GM18502 (cell line): ENCODE data around the gene TECPR1.

Experiments
- ATAC-seq: cut with Tn5 transposase; IDR thresholded peaks from one replicate; pipeline ENCODE4 v1.9.1; 2021; ENCODE audit warnings: mild to moderate bottlenecking; ENCODE audit not compliant: unreplicated experiment, poor library complexity

TECPR1 gene

DNA sequence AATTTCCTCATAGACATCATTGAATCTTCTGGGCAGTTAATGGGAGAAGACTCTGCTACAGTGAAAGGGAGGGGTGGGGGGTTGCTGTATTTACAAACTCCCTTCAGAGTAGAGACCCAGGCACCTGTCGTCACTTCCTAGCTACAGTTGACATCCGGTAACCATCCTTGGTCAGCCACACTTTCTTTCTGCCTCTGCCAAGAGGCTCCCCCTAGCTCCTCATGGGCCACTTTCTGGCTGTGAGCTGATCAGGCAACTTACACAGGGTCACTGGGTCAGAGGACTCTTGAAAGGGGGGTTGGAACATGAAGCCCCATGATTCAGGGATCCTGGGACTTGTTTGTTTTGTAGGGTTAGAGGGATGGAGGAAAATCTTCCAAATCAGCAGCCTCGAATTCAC, 1.2 kb downstream of the TECPR1 start:
- ATAC-seq, result no peak

DNA sequence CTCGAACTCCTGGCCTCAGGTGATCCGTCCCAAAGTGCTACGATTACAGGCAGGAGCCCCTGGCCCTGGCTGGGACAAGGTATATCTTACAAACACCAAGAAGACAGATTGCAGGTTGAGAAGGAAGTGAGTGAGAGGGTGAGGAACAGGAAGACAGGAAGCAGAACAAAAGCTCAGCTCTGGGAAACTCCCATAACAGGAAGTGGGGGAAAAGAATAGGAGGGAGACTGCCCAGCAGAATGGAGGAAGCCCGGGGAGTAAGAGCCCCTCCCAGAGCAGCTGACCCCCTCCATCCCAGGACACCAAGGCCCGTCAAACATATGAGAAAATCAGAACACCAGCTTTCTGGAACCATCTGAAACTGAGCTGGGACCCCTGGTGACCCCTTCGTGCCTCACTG, 2.9 kb downstream of the TECPR1 start:
- ATAC-seq, result no peak

DNA sequence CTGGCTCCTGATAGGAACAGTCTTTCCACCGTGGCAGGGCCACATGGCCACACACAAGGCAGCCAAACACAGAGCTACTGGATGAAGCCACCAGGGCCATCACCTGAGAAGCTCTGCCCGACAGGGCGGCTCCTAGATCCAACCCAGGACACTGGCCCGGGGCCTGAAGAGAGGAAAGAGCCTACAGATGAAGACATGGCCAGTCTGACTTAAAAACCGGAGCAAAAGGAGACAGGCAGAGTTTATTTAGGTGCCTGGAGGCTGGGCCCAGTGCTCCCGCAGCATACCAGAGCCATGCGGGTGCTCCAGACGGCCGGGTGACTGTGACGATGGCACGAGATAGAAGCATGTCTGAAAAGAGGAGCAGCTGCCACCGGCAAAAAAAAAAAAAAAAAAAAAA, 3.9 kb downstream of the TECPR1 start:
- ATAC-seq, result no peak

DNA sequence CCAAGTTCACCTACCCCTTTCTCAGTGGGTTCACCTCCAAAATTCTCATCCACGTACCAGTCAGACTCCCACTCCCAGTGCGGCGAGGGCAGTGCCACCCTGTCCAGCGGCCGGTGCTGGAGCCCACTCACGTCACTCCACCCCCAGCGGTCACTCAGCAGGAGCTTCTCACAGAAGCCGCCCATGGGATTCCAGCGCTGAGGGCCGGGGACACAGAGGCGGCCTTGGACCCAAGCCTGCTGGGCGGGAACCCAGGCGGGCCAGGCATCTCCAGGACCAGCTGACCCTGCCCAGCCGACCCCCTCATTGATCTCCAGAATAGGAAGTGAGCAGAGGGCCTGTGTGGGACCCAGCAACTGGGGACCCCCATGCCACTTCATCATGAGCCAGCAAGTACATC, 7.2 kb downstream of the TECPR1 start:
- ATAC-seq, result no peak

DNA sequence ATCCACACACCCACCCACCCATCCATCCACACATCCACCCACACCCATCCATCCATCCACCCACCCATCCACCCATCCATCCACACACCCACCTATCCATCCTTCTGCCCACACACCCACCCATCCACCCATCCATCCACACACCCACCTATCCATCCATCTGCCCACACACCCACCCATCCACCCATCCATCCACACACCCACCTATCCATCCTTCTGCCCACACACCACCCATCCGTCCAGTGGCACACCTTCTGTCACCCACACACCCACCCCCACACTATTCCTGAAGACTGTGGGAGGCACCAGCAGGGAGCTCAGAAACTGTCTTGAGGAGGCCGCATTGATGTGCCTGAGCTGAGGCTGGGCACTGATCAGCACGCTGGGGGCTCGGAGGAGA, 9.1 kb downstream of the TECPR1 start:
- ATAC-seq, result no peak

DNA sequence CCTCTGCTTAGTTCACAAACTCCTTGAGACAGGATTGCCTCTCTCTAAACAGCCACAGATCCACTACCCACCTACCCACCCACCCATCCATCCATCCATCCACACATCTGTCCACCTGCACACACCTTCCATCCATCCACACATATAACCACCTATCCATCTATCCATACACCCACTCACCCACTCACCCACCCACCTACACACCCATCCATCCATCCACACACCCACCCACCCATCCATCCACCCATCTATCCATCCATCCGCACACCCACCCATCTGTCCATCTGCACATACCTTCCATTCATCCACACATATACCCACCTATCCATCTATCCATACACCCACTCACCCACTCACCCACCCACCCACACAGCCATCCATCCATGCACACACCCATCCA, 9.7 kb downstream of the TECPR1 start:
- no peak for ATAC-seq

DNA sequence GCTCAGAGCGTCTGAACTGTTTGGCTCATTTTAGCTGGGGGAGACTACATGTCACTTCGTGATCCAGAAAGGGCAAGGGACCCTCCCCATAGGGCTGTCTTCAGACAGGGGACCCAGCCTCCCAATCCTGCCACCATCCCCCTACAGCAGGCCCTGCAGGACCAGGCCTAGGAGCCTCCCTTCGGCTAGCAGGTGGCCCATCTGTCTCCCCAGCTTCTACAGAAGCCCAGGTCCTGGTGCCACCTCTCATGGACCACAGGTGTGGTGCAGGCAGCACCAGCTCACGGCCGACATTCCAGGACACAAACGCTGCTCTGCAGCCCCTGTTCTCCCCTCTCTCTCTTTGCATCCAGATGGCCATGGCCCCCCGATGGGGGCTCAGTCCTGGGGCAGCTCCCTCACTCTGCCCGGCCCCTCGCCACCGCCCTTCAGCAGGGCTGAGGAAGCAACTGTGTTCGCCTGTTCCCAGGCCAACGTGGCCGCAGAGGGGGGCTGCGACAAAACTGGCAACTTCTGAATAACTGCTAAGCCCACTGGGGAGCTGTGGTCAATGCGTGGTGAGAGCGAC, 10.3 kb downstream of the TECPR1 start:
- ATAC-seq, result no peak

DNA sequence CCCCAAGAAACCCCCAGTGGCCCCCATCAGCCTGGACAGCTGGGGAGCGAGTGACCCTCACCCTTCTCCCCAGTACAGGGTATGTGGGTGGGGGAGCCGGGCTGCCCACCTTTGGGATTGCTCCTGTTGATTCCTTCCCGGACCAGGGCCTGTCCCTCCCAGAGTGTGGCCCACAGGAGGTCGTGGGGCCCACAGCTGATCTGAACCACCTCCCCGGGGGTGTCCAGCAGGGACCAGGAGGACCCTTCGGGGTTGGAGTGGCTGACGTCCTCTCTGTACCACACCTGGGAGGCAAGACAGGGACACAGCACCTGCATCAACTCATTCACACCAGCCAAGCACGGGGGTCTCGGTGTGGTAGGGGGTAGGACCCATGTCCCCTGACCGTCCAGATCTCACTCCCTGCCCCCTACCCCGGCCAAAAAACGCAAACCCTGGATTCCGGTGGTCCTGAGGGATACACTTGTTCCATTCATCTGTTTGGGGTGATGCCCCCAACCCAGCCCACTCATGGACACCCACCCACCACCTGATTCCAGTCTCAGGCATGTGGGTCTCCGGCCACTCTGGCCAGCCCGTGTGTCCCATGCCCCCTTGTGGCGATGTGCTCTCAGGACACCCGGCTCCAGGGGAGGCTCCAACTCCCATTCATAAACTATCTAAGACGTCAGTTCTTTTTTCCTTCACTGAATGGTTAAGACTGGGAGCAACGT, 10.9 kb downstream of the TECPR1 start:
- no peak for ATAC-seq

DNA sequence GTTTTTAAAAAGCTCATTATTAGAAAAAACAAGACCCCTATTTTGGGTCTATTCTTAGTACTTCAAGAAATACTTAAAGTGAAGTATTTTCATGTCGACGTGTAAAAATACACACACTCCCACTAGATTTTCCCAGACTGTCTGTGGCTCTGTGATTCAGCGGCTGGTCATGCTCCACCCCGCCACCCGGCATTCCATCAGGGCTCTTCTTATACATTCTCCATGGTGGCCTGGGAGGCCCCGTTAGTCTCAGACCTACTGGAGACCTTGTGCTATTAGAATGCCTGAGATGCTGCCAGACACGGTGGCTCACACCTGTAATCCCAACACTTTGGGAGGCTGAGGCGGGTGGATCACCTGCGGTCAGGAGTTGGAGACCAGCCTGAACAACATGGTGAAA, 13.1 kb downstream of the TECPR1 start:
- no peak for ATAC-seq

DNA sequence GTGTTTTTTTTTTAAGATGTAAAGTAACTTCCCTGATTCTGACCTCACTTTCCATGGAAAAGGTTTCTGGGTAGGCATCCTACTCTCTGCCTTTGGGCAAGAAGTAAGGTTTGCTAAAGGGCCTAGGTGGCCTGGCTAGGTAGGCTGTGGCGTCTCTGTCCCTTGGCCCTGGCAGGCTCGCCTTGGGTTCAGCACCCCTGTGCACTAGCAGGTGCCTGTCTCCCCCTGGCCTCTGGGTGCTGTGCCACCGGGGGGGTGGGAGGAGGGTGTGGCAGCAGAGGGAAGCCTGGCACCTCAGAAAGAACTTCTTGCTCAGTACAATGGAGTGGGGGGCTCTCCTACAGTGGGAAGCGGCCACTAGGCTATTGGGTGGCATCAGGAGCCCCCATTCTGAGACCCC, 14.0 kb downstream of the TECPR1 start:
- no peak for ATAC-seq

DNA sequence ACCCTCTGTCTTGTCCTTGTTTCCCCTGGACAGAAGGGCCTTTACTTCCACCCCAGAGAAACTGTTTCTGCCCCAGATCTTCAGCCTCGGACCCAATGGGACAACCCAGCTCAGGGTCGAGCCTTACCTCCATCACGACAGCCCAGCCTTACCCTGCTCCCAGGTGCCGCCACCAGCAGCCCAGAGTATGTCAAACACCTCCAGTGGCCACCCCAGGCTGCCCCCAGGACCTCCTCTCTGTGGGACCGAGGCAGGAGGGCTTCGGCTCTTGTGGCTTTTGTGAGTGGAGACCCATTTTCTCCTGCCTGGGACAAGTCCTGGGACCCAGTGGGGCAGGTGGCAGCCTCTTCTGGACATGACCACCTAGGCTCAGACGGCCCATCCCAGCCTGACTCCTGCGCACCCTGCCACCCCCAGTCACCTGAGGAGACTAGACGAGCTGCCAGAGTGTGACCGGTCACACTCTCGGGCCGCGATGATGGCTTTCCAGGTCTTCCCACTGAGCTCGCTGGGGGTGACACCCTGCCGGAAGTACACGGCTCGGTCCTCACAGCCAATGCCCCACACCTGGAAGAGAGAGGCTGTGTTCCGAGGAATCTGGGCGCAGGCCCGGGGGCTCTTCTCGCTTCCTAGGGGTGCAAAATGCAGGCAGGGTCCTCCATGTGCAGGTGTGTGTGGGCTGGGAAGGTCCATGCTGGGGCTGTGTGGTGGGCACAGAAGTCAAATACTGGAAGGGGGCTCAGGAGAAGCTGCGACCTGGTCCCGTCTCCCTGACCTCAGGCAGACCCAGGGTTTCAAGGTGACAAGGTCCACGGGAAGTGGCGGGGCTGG, 15.5 kb downstream of the TECPR1 start:
- ATAC-seq, result no peak

DNA sequence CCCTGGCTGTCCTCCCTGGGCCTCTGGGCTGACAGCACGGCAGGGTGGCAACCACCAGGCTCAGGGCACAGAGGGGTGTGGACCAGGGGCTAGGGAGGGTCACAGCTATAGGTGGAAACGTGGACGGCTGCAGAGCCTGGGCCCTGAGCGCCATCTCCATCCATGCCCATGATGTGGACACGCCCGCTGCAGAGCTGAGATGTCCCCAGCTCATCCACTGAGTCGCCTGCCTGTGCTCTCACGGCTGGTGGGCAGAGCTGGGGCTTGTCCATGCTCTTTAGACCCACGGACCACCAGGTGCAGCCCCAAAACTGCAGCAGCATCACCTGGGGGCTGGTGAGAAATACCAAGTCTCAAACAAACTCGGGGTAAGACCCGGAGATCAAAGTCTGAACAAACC, 16.1 kb downstream of the TECPR1 start:
- ATAC-seq, result no peak

DNA sequence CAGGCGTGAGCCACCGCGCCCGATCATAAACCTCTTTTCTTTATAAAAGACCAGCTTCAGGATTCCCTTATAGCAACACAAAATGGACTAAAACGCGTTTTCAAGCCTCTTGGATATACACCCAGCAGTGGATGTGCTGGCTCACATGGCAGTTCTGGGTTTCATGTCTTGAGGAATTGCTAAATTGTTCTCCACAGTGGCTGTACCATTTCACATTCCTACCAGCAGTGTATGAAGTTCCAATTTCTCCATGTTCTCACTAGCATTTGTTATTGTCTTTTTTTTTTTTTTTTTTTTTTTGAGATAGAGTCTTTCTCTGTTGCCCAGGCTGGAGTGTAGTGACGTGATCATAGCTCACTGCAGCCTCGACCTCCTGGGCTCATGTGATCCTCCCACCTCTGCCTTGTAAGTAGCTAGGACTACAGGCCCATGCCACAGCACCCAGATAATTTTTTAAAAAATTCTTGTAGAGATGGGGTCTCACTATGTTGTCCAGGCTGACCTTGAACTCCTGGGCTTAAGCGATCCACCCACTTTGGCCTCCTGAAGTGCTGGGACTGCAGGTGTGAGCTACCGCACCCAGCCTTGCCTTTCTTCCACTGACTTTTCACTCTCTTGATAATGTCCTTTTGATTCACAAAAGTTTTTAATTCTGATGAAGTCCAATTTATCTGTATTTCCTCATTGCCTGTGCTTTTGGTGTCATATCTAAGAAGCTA, 17.4 kb downstream of the TECPR1 start:
- no peak for ATAC-seq

DNA sequence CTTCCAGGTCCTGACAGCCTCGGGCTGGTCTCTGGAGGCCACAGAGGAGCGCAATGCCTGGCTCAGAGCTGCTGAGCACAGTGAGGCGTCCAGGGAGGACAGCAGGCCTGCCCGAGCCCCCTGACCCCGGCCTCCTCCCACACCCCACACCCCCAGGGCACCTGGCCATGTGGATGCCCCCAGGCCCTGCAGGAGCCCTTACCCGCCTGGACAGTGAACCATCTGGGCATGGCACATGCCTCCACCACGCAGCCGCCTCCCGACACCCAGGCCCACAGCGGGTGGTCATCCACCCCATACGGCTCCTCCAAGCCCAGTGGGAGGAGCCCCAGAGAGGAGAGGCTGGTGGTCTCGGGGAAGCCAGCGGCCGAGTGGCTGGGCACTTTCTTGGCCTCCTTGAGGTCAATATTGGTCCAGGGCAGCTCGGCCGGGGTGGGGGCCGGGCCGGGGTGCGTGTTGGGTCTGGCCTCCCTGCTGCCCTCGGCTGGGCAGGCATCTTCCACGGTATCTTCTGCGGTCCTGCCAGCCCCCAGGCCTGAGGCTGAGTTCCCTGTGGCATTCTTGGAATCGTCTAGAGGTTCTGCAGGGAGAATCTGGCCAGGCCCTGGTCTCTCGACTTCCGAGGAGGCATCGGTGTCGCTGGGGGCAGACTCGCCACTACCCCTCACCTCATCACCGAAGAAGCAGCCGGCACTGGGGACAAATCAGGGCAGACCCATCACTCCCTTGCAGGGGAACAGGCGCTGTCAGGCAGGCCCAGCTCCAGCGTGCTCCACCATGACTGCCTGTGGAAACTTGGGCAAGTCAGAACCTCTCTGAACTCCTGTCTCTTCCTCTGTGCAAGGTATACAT, 18.6 kb downstream of the TECPR1 start:
- no peak for ATAC-seq

DNA sequence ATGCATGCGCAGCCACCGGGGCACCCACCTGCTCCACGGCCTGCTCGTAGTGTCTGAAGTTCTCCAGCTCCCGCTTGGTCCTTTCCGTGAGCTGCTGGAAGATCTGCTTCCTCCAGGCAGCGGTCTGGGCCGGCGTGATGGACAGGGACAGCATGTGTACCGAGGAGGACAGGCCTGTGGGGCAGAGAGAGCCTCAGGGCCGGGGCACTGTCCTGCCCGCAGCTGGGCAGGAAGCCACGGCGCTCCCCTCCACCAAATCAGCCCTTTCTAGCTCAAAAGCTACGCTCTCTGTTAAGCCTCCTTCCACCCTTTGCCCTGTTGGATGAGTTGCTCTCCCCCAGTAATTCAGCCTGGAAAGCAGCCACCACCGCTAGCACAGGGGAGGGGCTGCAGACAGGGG, 19.2 kb downstream of the TECPR1 start:
- ATAC-seq, result no peak

DNA sequence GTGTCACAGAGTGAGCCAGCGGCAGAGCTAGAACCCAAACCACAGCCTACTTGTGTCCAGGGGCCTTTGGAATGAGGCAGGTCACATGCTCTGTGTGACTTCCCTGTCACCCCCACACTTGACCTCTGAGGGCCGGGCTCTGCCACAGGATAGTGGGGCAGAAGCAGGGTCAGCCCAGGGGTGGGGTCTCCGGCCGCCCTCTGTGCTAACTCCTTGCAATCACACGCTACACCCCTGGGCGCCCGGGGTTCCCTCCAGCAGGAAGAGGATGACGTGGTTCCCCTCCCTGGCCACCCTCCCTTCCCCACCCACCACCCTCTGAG, 19.8 kb downstream of the TECPR1 start:
- ATAC-seq, result no peak

DNA sequence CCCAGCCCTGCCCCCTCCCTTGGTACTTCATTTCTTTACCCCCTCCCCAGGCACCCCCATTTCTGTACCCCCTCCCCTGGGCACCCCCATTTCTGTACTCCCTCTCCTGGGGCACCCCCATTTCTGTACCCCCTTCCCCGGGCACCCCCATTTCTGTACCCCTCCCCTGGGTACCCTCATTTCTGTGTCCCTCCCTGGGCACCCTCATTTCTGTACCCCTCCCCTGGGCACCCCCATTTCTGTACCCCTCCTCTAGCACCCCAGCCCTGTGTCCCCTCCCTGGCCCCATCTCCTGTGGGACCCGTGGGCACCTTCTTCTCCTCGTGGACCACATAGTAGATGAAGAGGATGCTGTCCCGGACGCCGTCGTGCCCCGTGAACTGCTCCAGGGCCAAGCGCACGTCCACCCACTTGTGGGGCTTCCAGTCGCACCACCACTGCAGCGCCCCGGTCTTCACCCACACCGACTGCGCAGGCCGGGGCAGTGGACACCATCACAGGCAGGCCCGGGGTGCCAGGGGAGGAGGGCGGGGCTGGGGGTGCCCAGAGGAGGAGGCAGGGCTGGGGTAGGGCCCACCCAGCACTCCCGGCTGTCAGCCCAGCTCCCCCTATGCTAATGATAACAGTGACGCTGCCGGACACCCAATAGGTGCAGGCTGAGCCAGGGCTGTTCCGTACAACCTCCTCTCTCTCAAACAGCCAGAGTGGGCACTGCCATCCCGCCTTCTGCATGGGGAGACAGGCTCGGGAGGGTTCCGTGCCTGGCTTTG, 20.4 kb downstream of the TECPR1 start:
- ATAC-seq, result no peak

DNA sequence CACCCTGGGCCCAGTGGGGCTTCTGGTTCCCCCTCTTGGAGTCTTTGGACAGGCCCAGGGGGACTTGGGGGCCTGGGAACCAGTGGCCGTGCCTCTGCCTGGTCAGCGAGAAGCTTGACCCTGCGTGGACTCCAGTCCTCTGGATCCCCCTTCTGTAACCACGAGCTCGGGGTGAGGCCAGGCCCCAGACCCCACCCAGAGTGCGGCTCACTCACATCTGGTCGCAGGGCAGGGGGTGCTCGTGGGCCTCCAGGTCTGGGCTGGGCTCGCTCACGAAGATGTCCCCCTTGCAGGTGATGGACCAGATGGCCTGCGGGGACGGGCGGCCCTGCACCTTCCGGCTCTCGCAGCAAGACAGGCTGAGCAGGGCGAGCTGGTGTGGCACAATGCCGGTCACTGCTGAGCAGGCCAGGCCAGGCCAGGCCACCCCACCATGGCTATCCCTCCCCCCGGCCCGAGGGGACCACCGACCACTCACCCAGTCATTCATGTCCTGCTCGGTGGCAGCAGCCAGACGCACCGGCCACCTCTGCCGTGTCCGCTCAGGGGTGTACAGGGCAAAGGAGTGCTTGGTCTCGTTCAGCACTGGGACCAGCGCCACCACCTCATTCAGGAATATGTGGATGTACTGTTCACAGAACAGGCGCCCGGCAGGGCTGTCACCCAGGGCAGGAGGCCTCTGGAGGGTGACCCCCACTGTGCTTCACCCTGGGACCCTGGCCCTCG, 21.1 kb downstream of the TECPR1 start:
- no peak for ATAC-seq
